Limb (tissue), 2 donors: ENCODE results near the gene ALPP.
"Not testable (repeated sequence)": the region's sequence is repeated elsewhere in the genome, so short reads cannot be mapped to it uniquely, and the experiment has no call there.

Source experiments
- DNase-seq, 2 donors: peaks; one replicate each; pipeline ENCODE4 v3.0.0-alpha.2; 2016; ENCODE audit errors: extremely low spot score in 2 of 2

The ALPP gene

DNA sequence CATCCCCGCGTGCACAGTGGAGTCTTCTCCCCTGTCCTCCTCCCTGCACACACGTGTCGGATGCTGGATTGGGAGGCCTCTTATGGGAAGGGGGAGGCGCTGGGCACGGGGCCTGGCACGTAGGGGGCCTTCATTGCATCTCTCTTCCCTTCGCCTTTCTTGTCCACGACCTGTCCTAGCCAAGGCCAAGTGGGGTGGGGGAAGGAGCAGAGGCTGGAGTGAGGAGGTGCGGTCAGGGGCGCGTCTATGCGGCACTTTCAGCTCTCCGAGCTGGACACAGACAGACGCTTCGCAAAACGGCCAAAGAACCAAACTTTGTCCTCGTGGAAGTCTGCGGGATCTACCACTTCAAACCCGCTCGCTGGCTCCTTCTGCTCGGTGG is 41.5 kb downstream of the ALPP start:
- DNase-seq: no peak

- DNase-seq: peak in 1 of 2 donors; percentile 49
These were observed 42.1 kb downstream of the ALPP start for GRCh38 chr2:232420463-232421188.

GRCh38 chr2:232421189-232421785 is 42.7 kb downstream of the ALPP start:
- no peak for DNase-seq

- no peak for DNase-seq
These were observed 43.5 kb downstream of the ALPP start for GRCh38 chr2:232422051-232422450.

DNA sequence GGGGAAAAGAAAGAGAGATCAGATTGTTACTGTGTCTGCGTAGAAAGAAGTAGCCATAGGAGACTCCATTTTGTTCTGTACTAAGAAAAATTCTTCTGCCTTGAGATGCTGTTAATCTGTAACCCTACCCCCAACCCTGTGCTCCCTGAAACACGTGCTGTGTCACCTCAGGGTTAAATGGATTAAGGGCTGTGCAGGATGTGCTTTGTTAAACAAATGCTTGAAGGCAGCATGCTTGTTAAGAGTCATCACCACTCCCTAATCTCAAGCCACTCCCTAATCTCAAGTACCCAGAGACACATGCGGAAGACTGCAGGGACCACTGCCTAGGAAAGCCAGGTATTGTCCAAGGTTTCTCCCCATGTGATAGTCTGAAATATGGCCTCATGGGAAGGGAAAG is 44.4 kb downstream of the ALPP start:
- not testable (repeated sequence) for DNase-seq

GRCh38 chr2:232423407-232423806 is 44.9 kb downstream of the ALPP start:
- not testable (repeated sequence) for DNase-seq

DNA sequence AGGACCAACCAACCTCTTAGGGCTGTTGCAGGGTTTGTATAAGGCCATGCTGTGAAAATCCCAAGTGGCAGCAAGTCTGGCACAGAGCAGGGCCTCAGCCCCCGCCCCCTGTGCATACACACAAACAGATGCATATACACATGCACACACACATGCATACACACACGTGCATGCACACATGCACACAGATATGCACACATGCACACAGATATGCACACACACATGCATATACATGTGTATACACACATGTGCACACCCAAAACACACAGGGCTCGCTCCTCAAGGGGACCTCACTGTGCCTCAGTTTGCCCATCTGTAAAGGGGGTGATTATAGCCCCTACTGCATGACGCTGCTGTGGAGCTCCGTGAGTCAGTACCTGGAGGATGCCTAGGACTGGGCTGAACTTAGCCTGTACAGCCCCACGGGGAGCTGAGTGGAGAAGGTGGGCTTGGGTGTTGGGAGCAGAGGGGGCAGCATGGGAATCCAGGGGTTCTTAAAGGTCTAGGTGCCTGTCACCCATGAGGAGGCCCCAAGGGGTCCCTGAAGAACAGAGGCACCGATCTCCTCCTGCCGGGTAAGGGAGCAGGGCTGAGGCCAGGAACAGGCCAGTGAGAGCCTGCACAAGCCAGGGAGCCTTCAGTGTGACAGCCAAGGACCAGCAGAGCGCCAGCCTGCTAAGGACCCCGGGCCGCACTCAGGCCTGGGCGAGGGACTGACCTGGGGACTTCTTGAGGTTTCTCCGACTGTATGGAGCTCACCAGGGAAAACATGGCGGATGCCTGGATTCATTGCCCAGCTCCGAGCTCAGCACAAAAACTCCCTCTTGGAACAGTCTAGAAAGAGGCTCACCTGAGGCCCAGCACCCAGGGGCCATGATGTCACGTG is 53.4 kb downstream of the ALPP start:
- no peak for DNase-seq
